HG03521 (cell line): ENCODE data around the gene ASCC3.
A peak's percentile ranks its signal among the peaks of the same experiment; 100 is the strongest.
"Not testable (repeated sequence)": the region's sequence is repeated elsewhere in the genome, so short reads cannot be mapped to it uniquely, and the experiment has no call there.

Experiments
- ATAC-seq: cut with Tn5 transposase; IDR thresholded peaks from one replicate; pipeline ENCODE4 v1.9.1; 2021; ENCODE audit warnings: mild to moderate bottlenecking, moderate library complexity; ENCODE audit not compliant: unreplicated experiment

The ASCC3 gene

GRCh38 chr6:100880853-100881706 lies at the start of gene ASCC3:
Gene ASCC3, minus strand, starts transcription at chr6:100881329. Its CDS starts 13,332 bp downstream, at chr6:100867997.
- ATAC-seq = peak; percentile 99

GRCh38 chr6:100925749-100926148 lies 44.6 kb upstream of the ASCC3 start:
- no peak for ATAC-seq

- no peak for ATAC-seq
Observed at GRCh38 chr6:100924534-100925227, 43.6 kb upstream of the ASCC3 start.

- ATAC-seq = no peak
Observed at GRCh38 chr6:100923481-100924165, 42.5 kb upstream of the ASCC3 start.

GRCh38 chr6:100920028-100920605 lies 39.0 kb upstream of the ASCC3 start:
- ATAC-seq = no peak

- ATAC-seq = no peak
Observed at GRCh38 chr6:100918152-100918551, 37.0 kb upstream of the ASCC3 start.

- no peak for ATAC-seq
Observed at GRCh38 chr6:100915876-100916275, 34.7 kb upstream of the ASCC3 start.

GRCh38 chr6:100913400-100914276 lies 32.5 kb upstream of the ASCC3 start:
- no peak for ATAC-seq

- no peak for ATAC-seq
Observed at GRCh38 chr6:100906325-100906724, 25.2 kb upstream of the ASCC3 start.

GRCh38 chr6:100905067-100905466 lies 23.9 kb upstream of the ASCC3 start:
- ATAC-seq = no peak

GRCh38 chr6:100904316-100904715 lies 23.2 kb upstream of the ASCC3 start:
- ATAC-seq = no peak

GRCh38 chr6:100901582-100901981 lies 20.5 kb upstream of the ASCC3 start:
- no peak for ATAC-seq

- no peak for ATAC-seq
Observed at GRCh38 chr6:100899202-100899601, 18.1 kb upstream of the ASCC3 start.

- no peak for ATAC-seq
Observed at GRCh38 chr6:100897671-100898070, 16.5 kb upstream of the ASCC3 start.

- no peak for ATAC-seq
Observed at GRCh38 chr6:100893743-100894142, 12.6 kb upstream of the ASCC3 start.

GRCh38 chr6:100892693-100893092 lies 11.6 kb upstream of the ASCC3 start:
- ATAC-seq = no peak

- no peak for ATAC-seq
Observed at GRCh38 chr6:100892116-100892515, 11.0 kb upstream of the ASCC3 start.

GRCh38 chr6:100891079-100891478 lies 9.9 kb upstream of the ASCC3 start:
- ATAC-seq = no peak

- not testable (repeated sequence) for ATAC-seq
Observed at GRCh38 chr6:100890646-100891045, 9.5 kb upstream of the ASCC3 start.

GRCh38 chr6:100889351-100889750 lies 8.2 kb upstream of the ASCC3 start:
- no peak for ATAC-seq
